T-cell (primary cell): ENCODE data around the gene SAMD4A. TPM values are rescaled to one million over a fixed set of nuclear protein-coding genes. Genes with fewer than 3 reads are reported as not detected.

Experiments used
- ATAC-seq, 4 experiments: fragments of 200-7000 bp in 3 of 4; fragments of 150-1000 bp in 1 of 4; cut with Tn5 transposase; replicated peaks in 1 of 4; 1 replicate in 3 of 4; 2 replicates in 1 of 4; pipeline ENCODE4 v1.10.0; 2021; ENCODE audit warnings: moderate library complexity in 3 of 4, mild to moderate bottlenecking in 2 of 4, moderate number of reproducible peaks in 1 of 4
- CTCF ChIA-PET, 2 donors: fragments of 300-600 bp; sonication (Branson Sonifier 250); formaldehyde crosslinking; loops; one replicate each; lab custom pipeline; 2022; ENCODE audit warnings: antibody characterized with exemption in 2 of 2; lab: Charles Lee
- POLR2A ChIA-PET, 2 donors: fragments of 300-600 bp; sonication (Branson Sonifier 250); formaldehyde crosslinking; loops; one replicate each; lab custom pipeline; 2022; ENCODE audit warnings: antibody characterized with exemption in 2 of 2; lab: Charles Lee
- DNase-seq, 35 experiments: peaks; one replicate each; pipeline versions ENCODE4 v3.0.0 to v3.0.0-alpha.2; 2013 to 2023
- H3K27ac ChIP-seq: one replicate; pipeline ENCODE4 v1.5.1; 2013; ENCODE audit warnings: low read length
- H3K27me3 ChIP-seq, 2 experiments: replicated peaks in 1 of 2; 1 replicate in 1 of 2; 2 replicates in 1 of 2; pipeline versions ENCODE4 v1.6.1 to v1.7.0; 2013; ENCODE audit warnings: low read length in 1 of 2, mixed read lengths in 1 of 2; ENCODE audit not compliant: control insufficient read depth in 2 of 2, insufficient read depth in 2 of 2; ENCODE audit errors: extremely low read depth in 1 of 2
- H3K36me3 ChIP-seq, 2 donors: 1 replicate in 1 of 2; 2 replicates in 1 of 2; pipeline versions ENCODE4 v1.6.1 to v1.7.0; 2013; ENCODE audit warnings: low read length in 1 of 2; ENCODE audit not compliant: control insufficient read depth in 2 of 2, insufficient read depth in 1 of 2; ENCODE audit errors: extremely low read depth in 1 of 2
- H3K4me1 ChIP-seq, 2 experiments: 1 replicate in 1 of 2; 2 replicates in 1 of 2; pipeline versions ENCODE4 v1.6.1 to v1.7.0; 2013; ENCODE audit warnings: low read length in 2 of 2, mixed read lengths in 1 of 2; ENCODE audit not compliant: insufficient read depth in 2 of 2, control insufficient read depth in 1 of 2; ENCODE audit errors: extremely low read depth in 1 of 2
- H3K4me3 ChIP-seq, 2 donors: 1 replicate in 1 of 2; 2 replicates in 1 of 2; pipeline versions ENCODE4 v1.5.1 to v1.7.0; 2013; ENCODE audit warnings: mild to moderate bottlenecking in 2 of 2, low read length in 1 of 2, moderate library complexity in 1 of 2; ENCODE audit not compliant: control insufficient read depth in 1 of 2; ENCODE audit errors: extremely low read depth in 1 of 2
- H3K9me3 ChIP-seq: 2 replicates; pipeline ENCODE4 v1.7.0; 2013
- H3K27ac Mint-ChIP-seq, 2 donors: one replicate each; pipeline ENCODE4 v1.8.0; 2020 to 2021; ENCODE audit warnings: mild to moderate bottlenecking in 2 of 2, mixed read lengths in 2 of 2
- H3K27me3 Mint-ChIP-seq, 2 donors: one replicate each; pipeline ENCODE4 v1.8.0; 2021 to 2022; ENCODE audit warnings: mixed read lengths in 2 of 2
- H3K36me3 Mint-ChIP-seq: one replicate; pipeline ENCODE4 v1.8.0; 2021; ENCODE audit warnings: mixed read lengths
- H3K4me1 Mint-ChIP-seq, 3 donors: one replicate each; pipeline ENCODE4 v1.8.0; 2020 to 2022; ENCODE audit warnings: mixed read lengths in 3 of 3, mild to moderate bottlenecking in 1 of 3
- H3K4me3 Mint-ChIP-seq, 3 donors: one replicate each; pipeline ENCODE4 v1.8.0; 2020 to 2022; ENCODE audit warnings: mild to moderate bottlenecking in 3 of 3, mixed read lengths in 3 of 3, moderate library complexity in 3 of 3
- H3K9me3 Mint-ChIP-seq, 3 donors: one replicate each; pipeline ENCODE4 v1.8.0; 2020 to 2022; ENCODE audit warnings: mixed read lengths in 3 of 3
- WGBS: methylation state at CpG from one replicate; pipeline ENCODE4 v1.1.5; 2013; ENCODE audit warnings: missing lambda C conversion rate; ENCODE audit not compliant: insufficient coverage; 5-methylcytosine and 5-hydroxymethylcytosine counted together
- total RNA-seq, 35 experiments: library from RNA in 6 of 35; stranded (reverse) in 6 of 35; fragments of 120-200 nt in 1 of 35; gene quantifications; one replicate each; pipeline versions ENCODE4 v1.2.1 to v1.2.4 and lab custom pipeline; 2013 to 2026

SAMD4A gene
- total RNA-seq, 5 donors from 2014 or later (not counting 1 experiment from before 2014, with no cell fraction given) = 1.2 to 3.9 (median 1.3) TPM

DNA sequence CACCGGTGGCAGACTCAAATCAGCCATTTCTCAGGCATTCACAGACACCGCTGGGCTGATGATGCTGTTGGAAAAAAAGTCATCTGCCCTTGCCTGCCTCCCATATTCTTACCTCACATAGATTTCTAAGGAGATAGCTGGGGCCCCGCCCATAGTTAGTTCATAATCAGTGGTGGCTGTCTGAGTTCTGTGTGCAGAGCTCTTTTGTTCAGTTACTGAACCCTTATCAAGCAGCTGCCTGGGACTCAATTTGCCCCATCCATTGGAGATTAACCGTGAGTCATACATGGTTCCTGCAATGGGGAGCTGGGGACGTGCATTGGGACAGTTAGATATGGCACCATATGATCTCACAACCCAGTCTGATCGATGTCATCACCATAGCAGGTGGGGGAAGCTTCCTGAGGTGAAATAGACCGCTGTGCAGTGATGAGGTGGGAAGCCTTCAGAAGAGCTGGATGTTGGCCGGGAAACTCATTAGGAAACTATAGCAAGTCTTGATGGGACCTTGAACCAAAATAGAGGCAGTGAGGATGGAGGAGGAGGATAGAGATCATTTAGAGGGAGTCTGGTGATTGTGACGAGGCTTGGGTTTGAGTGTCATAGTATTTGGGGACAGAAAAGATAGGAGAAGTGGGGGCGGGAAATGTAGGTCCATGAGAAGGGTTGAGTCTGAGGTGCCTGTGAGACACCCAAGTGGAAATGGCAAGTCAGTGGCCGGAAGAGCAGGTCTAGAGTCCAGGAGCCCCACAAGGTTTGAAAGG, 187.9 kb downstream of the SAMD4A start:
- no peaks in the 10 kb centered on the region for H3K9me3 Mint-ChIP-seq
- ATAC-seq = no peak
- H3K27me3 Mint-ChIP-seq = peaks cover 0 to 5% of the 10 kb centered on the region in 2 donors
- Histone ChIP-seq H3K27me3 (peaks cover 0 to 5% of the 10 kb centered on the region in 2 experiments), H3K36me3 (no peaks in the 10 kb centered on the region), H3K27ac (no peak overlapping the region), H3K4me1 (peaks cover 6 to 10% of the 10 kb centered on the region in 2 experiments), H3K9me3 (no peaks in the 10 kb centered on the region), H3K4me3 (no peak overlapping the region)
- ChIA-PET POLR2A (no interaction called here), CTCF (no interaction called here)
- no peaks in the 10 kb centered on the region for H3K36me3 Mint-ChIP-seq
- peaks cover 13 to 15% (median 14%) of the 10 kb centered on the region in 3 donors for H3K4me1 Mint-ChIP-seq
- no peak overlapping the region for H3K27ac Mint-ChIP-seq
- no peak for DNase-seq
- WGBS = 84% methylated on average over 8 of the region's 11 CpGs
- no peak overlapping the region for H3K4me3 Mint-ChIP-seq

DNA sequence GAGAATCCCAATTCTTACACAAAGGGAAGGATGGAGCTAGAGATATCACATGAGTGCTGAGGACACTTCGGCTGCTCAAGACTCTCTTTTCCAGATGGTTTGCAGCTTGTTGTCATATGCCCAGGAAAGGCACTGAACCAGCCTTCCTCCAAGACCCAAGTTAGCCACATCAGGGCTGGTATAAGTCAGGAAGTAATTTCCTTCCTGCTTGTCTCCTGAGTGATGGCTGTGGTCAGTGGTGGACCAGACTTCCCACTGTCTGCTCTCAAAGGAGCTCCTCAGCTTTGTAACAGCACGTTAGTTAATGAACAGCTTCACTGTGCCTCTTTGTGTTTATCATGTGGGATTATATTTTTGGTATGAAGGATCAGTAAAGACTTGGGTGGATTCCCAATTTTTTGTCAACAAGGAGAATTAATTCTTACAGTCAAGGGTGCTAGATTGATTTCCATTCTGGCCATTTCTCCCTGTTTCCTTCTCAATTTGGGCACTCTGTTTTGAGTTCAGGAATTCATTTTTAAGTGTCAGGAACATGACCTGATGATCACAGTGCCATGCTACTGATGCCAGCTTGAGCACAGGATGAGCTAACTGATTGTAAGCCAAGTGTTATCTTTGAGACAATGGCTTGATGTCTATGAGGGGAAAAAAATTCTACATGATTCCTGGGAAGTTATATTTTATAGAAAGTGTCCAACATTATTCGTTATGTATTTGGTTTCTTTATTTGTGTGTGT, 189.9 kb downstream of the SAMD4A start:
- Mint-ChIP-seq H3K9me3 (no peaks in the 10 kb centered on the region), H3K4me1 (peaks cover 13 to 15% (median 14%) of the 10 kb centered on the region in 3 donors), H3K27ac (no peak overlapping the region), H3K36me3 (no peaks in the 10 kb centered on the region), H3K4me3 (no peak overlapping the region), H3K27me3 (peaks cover 2 to 5% of the 10 kb centered on the region in 2 donors)
- no peaks in the 10 kb centered on the region for H3K36me3 ChIP-seq
- ChIA-PET CTCF (interaction anchor here (0.6 to 0.7 kb wide), 2 partner anchors 19 to 57 kb away, joined by 3 to 4 read pairs; no protein-coding TSS in a partner anchor), POLR2A (interaction anchor here in 1 of 2 donors (0.7 kb wide), 1 partner anchor 20 kb away, joined by 3 read pairs; no protein-coding TSS in a partner anchor)
- no peak for ATAC-seq
- no peak overlapping the region for H3K27ac ChIP-seq
- peaks cover 6 to 10% of the 10 kb centered on the region in 2 experiments for H3K4me1 ChIP-seq
- peaks cover 0 to 5% of the 10 kb centered on the region in 2 experiments for H3K27me3 ChIP-seq
- no peak overlapping the region for H3K4me3 ChIP-seq
- WGBS = 17% methylated on average over 2 of the region's 3 CpGs
- DNase-seq = no peak
- no peaks in the 10 kb centered on the region for H3K9me3 ChIP-seq

DNA sequence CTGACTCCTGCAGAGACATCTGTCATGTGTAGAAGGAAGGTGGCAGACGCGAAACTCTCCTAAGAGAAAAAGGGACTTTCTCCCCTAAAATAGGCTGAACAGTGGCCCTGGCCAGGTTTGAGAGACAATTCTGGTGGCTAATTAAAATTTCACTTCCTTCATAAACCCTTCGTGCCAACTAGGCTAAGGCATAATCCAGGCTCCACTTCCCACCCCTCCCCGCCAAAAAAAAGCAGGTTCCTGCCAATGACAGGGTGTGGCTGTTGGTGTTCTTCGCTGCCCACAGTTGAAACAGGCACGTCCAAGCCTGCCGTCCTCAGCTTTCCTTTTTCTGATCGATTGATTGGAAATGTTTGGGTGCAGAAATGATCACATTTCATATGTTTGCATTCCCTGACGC, 191.1 kb downstream of the SAMD4A start:
- Mint-ChIP-seq H3K4me3 (no peak overlapping the region), H3K36me3 (no peaks in the 10 kb centered on the region), H3K9me3 (no peaks in the 10 kb centered on the region), H3K27me3 (peaks cover 2 to 5% of the 10 kb centered on the region in 2 donors), H3K4me1 (peaks cover 13 to 15% (median 14%) of the 10 kb centered on the region in 3 donors), H3K27ac (no peak overlapping the region)
- POLR2A ChIA-PET = interaction anchor here in 1 of 2 donors (0.7 kb wide), 1 partner anchor 19 kb away, joined by 3 read pairs; no protein-coding TSS in a partner anchor
- CTCF ChIA-PET = no interaction called here
- Histone ChIP-seq H3K27ac (no peak overlapping the region), H3K4me3 (no peak overlapping the region), H3K9me3 (no peaks in the 10 kb centered on the region), H3K27me3 (peaks cover 0 to 5% of the 10 kb centered on the region in 2 experiments), H3K36me3 (no peaks in the 10 kb centered on the region), H3K4me1 (peaks cover 6 to 10% of the 10 kb centered on the region in 2 experiments)
- 96% methylated on average over 4 of the region's 9 CpGs for WGBS
- DNase-seq = no peak
- ATAC-seq = no peak

DNA sequence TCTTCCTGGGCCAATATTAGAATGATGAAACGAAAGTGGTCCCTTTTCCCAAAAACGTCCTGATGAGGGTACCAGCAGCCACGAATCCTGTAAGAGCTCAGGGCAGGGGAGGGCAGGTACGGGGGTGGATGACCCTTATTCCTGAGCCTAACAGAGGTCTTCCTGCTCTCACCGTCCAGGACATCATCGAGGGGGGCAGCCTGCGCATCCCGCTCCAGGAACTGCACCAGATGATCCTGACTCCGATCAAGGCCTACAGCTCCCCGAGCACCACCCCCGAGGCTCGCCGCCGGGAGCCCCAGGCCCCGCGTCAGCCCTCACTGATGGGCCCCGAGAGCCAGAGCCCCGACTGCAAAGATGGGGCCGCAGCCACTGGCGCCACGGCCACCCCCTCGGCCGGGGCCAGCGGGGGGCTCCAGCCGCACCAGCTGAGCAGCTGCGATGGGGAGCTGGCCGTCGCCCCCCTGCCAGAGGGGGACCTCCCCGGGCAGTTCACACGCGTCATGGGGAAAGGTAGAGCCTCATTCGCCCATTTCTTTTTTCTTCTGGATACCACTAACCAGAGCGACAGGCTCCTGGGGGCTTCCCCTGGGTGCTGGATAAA, 193.2 kb downstream of the SAMD4A start:
- DNase-seq (no peak), ATAC-seq (no peak)
- peaks cover 6 to 10% of the 10 kb centered on the region in 2 experiments for H3K4me1 ChIP-seq
- H3K27ac Mint-ChIP-seq = no peak overlapping the region
- ChIA-PET POLR2A (no interaction called here), CTCF (no interaction called here)
- WGBS = 90% methylated on average over 29 of the region's 33 CpGs
- peaks cover 0 to 8% of the 10 kb centered on the region in 2 experiments for H3K27me3 ChIP-seq
- no peaks in the 10 kb centered on the region for H3K36me3 ChIP-seq
- H3K4me3 ChIP-seq = no peak overlapping the region
- H3K27ac ChIP-seq = no peak overlapping the region
- H3K9me3 Mint-ChIP-seq = no peaks in the 10 kb centered on the region
- no peak overlapping the region for H3K4me3 Mint-ChIP-seq
- H3K36me3 Mint-ChIP-seq = no peaks in the 10 kb centered on the region
- no peaks in the 10 kb centered on the region for H3K9me3 ChIP-seq
- peaks cover 2 to 7% of the 10 kb centered on the region in 2 donors for H3K27me3 Mint-ChIP-seq
- peaks cover 13 to 15% (median 14%) of the 10 kb centered on the region in 3 donors for H3K4me1 Mint-ChIP-seq

DNA sequence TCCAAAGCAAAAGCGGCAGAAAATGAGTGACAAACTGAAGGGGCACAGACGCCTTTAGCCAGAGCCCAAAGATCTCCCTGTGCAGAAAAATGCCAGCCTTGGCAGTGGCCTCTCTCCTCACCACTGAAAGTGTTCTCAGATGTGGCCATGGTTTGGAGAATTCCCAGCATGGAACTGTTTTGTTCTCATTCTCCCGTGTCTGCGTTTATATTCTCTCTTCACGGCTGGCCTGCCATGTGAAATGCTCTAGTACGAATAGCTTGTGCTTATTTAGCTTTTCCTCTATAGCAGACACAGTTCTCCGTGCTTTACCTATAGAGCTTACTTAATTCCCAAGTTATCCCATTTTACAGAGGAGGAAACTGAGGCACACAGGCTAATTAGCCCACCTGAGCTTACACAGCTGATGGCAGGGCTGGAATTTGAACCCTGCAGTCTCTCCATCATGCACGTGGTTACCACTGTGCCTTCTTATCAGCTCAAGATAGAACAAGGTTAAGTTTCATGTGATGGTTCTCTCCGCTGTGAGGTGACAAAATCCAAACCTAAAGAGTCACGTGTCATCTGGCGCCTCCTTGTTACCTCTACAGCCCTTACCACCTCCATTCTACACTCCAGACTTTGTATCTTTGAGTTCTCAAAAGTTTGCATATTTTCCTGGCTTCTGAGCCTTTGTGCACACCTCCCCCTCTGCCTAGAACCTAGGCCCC, 194.1 kb downstream of the SAMD4A start:
- Histone ChIP-seq H3K27me3 (peaks cover 0 to 8% of the 10 kb centered on the region in 2 experiments), H3K36me3 (no peaks in the 10 kb centered on the region), H3K9me3 (no peaks in the 10 kb centered on the region), H3K4me3 (no peak overlapping the region), H3K27ac (no peak overlapping the region), H3K4me1 (peaks cover 6 to 10% of the 10 kb centered on the region in 2 experiments)
- H3K36me3 Mint-ChIP-seq = no peaks in the 10 kb centered on the region
- WGBS = 89% methylated on average over 10 of the region's 11 CpGs
- peaks cover 13 to 15% (median 14%) of the 10 kb centered on the region in 3 donors for H3K4me1 Mint-ChIP-seq
- ATAC-seq (no peak), DNase-seq (no peak)
- no peak overlapping the region for H3K4me3 Mint-ChIP-seq
- no peaks in the 10 kb centered on the region for H3K9me3 Mint-ChIP-seq
- CTCF ChIA-PET = no interaction called here
- H3K27ac Mint-ChIP-seq = no peak overlapping the region
- POLR2A ChIA-PET = no interaction called here
- H3K27me3 Mint-ChIP-seq = peaks cover 2 to 7% of the 10 kb centered on the region in 2 donors
